Hematopoietic multipotent progenitor cell treated with erythropoietin and hydrocortisone succinate and interleukin-3 and kit ligand, for 4 days (in vitro differentiated cells): ENCODE measurements around the gene SSU72.
"Not testable (repeated sequence)": the region's sequence is repeated elsewhere in the genome, so short reads cannot be mapped to it uniquely, and the experiment has no call there.

Experiments
- DNase-seq: peaks from one replicate; pipeline ENCODE4 v3.0.0-alpha.2; 2015

Gene SSU72

GRCh38 chr1:1494311-1494710 lies 80.4 kb downstream of the SSU72 start:
- DNase-seq = not testable (repeated sequence)
